ENCODE results near the gene NMT2.

- TF ChIP-seq CTCF (IDR thresholded peaks at IDR 0.05), result no peak
- TF ChIP-seq POLR2A (IDR thresholded peaks at IDR 0.05), result no peak
- no peak for TF ChIP-seq POLR2AphosphoS5 (IDR thresholded peaks at IDR 0.05; ENCODE audit: insufficient read depth in 1 of 2, low read depth in 1 of 2)
These were observed 477 bp upstream of the NMT2 start for GRCh38 chr10:15168786-15169554.
